Measurements from ENCODE around the gene NEU4. TPM values are rescaled to one million over a fixed set of nuclear protein-coding genes. Genes with fewer than 3 reads are reported as not detected.

Gene NEU4
- total RNA-seq, 2 experiments from 2014 or later: 0.84 TPM; not detected in 1

GRCh38 chr2:241850544-241851324, 41.7 kb downstream of the NEU4 start:
- Histone ChIP-seq H3K36me3 (ENCODE audit: insufficient read depth, low read length) (no peaks in the 10 kb centered on the region), H3K4me3 (ENCODE audit: low read depth, low read length, poor library complexity, severe bottlenecking) (no peak overlapping the region), H3K4me2 (ENCODE audit: low read length) (no peak overlapping the region), H4K20me1 (ENCODE audit: insufficient read depth, low read length) (no peaks in the 10 kb centered on the region), H3K9me2 (ENCODE audit: insufficient read depth, low read length) (no peaks in the 10 kb centered on the region), H3K27ac (ENCODE audit: low read depth, low read length, poor library complexity, severe bottlenecking) (no peak overlapping the region), H2AFZ (ENCODE audit: low read length) (no peak overlapping the region), H3K79me2 (ENCODE audit: insufficient read depth, low read depth, low read length) (no peaks in the 10 kb centered on the region), H3K4me1 (ENCODE audit: insufficient read depth, low read length, poor library complexity, severe bottlenecking) (no peaks in the 10 kb centered on the region), H3K9me3 (ENCODE audit: low read length) (no peaks in the 10 kb centered on the region)
- DNase-seq (ENCODE audit: low spot score): no peak
- ChIA-PET CTCF (ENCODE audit: unreplicated experiment) (no interaction called here), POLR2A (no interaction called here)
- TF ChIP-seq EZH2phosphoT487 (IDR thresholded peaks at IDR 0.05; ENCODE audit: borderline replicate concordance, low read depth, low read length): no peak
- TF ChIP-seq, protein P1, sequence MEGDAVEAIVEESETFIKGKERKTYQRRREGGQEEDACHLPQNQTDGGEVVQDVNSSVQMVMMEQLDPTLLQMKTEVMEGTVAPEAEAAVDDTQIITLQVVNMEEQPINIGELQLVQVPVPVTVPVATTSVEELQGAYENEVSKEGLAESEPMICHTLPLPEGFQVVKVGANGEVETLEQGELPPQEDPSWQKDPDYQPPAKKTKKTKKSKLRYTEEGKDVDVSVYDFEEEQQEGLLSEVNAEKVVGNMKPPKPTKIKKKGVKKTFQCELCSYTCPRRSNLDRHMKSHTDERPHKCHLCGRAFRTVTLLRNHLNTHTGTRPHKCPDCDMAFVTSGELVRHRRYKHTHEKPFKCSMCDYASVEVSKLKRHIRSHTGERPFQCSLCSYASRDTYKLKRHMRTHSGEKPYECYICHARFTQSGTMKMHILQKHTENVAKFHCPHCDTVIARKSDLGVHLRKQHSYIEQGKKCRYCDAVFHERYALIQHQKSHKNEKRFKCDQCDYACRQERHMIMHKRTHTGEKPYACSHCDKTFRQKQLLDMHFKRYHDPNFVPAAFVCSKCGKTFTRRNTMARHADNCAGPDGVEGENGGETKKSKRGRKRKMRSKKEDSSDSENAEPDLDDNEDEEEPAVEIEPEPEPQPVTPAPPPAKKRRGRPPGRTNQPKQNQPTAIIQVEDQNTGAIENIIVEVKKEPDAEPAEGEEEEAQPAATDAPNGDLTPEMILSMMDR (conservative IDR thresholded peaks at IDR 0.05; ENCODE audit: low read length): no peak
- no TSS peak for BruUV-seq (replicated peaks)
- intact Hi-C loops (cut with micrococcal nuclease; ENCODE audit: unreplicated experiment): no loop called here

DNA sequence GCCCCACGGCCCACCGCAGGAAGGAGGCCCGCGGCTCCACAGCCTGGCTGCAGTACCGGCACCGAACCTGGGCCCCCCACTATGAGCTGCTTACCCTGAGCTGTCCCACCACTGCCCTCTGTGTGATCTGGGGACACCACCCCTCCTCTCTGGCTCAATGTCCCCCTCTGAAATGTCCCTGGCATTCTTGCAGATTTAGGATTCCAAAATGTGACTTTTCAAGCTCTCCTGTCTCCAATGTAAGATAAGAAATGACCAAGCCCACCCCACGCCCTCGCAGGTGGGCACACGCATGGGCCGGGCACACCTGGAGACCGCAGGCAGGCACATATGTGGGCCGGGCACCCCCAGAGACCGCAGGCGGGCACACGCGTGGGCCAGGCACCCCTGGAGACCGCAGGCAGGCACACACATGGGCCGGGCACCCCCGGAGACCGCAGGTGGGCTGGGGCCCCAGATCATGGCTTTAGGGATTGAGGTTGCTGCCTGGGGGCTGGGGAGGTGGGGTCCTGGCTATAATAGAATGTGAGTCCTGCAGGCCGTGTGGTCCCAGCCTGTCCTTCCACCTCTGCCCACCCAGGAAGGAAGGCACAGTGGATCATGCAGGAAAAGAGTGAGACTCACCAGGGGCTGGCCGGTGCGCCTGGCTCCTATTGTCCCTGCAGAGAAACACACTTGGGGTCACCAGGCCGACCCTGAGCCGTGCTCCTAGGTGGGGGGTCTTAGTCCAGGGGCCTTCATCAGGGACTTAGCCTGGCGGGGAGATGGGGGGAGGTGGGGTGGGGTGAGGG, 42.5 kb downstream of the NEU4 start:
- POLR2A ChIA-PET: no interaction called here
- Histone ChIP-seq H3K4me1 (ENCODE audit: insufficient read depth, low read length, poor library complexity, severe bottlenecking) (no peaks in the 10 kb centered on the region), H3K4me2 (ENCODE audit: low read length) (no peak overlapping the region), H3K79me2 (ENCODE audit: insufficient read depth, low read depth, low read length) (no peaks in the 10 kb centered on the region), H3K9me3 (ENCODE audit: low read length) (no peaks in the 10 kb centered on the region), H3K27ac (ENCODE audit: low read depth, low read length, poor library complexity, severe bottlenecking) (no peak overlapping the region), H4K20me1 (ENCODE audit: insufficient read depth, low read length) (no peaks in the 10 kb centered on the region), H3K36me3 (ENCODE audit: insufficient read depth, low read length) (no peaks in the 10 kb centered on the region), H2AFZ (ENCODE audit: low read length) (no peak overlapping the region), H3K4me3 (ENCODE audit: low read depth, low read length, poor library complexity, severe bottlenecking) (no peak overlapping the region), H3K9me2 (ENCODE audit: insufficient read depth, low read length) (no peaks in the 10 kb centered on the region)
- no TSS peak for BruUV-seq (replicated peaks)
- intact Hi-C loops (cut with micrococcal nuclease; ENCODE audit: unreplicated experiment): no loop called here
- DNase-seq (ENCODE audit: low spot score): no peak
- CTCF ChIA-PET (ENCODE audit: unreplicated experiment): no interaction called here
- TF ChIP-seq, protein P1 (conservative IDR thresholded peaks at IDR 0.05; ENCODE audit: low read length): no peak
- no peak for TF ChIP-seq EZH2phosphoT487 (IDR thresholded peaks at IDR 0.05; ENCODE audit: borderline replicate concordance, low read depth, low read length)

All from OCI-LY7 (cell line).